Stimulated activated CD8-positive, alpha-beta memory T cell treated with anti-CD3 and anti-CD28 coated beads, Interleukin-4, amount 100 ng/mL, for 4 hours (primary cell): ENCODE measurements around the gene HIVEP2.

ENCODE experiments used
- DNase-seq, 2 donors: peaks; one replicate each; pipeline ENCODE4 v3.0.0-alpha.2; 2020; ENCODE audit warnings: low read depth in 2 of 2, low spot score in 1 of 2

Gene HIVEP2

GRCh38 chr6:142822383-142822782 is 122.6 kb downstream of the HIVEP2 start:
- no peak for DNase-seq

GRCh38 chr6:142821860-142822259 is 123.1 kb downstream of the HIVEP2 start:
- DNase-seq = no peak

- no peak for DNase-seq
Observed at GRCh38 chr6:142821164-142821716, 123.7 kb downstream of the HIVEP2 start.

- no peak for DNase-seq
Observed at GRCh38 chr6:142820338-142821051, 124.5 kb downstream of the HIVEP2 start.

GRCh38 chr6:142819603-142820337 is 125.2 kb downstream of the HIVEP2 start:
- no peak for DNase-seq

- DNase-seq = no peak
Observed at GRCh38 chr6:142816486-142816885, 128.5 kb downstream of the HIVEP2 start.

GRCh38 chr6:142816031-142816430 is 128.9 kb downstream of the HIVEP2 start:
- DNase-seq = no peak

GRCh38 chr6:142811923-142812322 is 133.1 kb downstream of the HIVEP2 start:
- DNase-seq = no peak

- no peak for DNase-seq
Observed at GRCh38 chr6:142810952-142811514, 133.9 kb downstream of the HIVEP2 start.

GRCh38 chr6:142809947-142810346 is 135.0 kb downstream of the HIVEP2 start:
- DNase-seq = no peak

GRCh38 chr6:142808405-142809061 is 136.4 kb downstream of the HIVEP2 start:
- no peak for DNase-seq

- DNase-seq = no peak
Observed at GRCh38 chr6:142805042-142805441, 139.9 kb downstream of the HIVEP2 start.

GRCh38 chr6:142804490-142804889 is 140.5 kb downstream of the HIVEP2 start:
- no peak for DNase-seq

- DNase-seq = no peak
Observed at GRCh38 chr6:142803495-142804058, 141.4 kb downstream of the HIVEP2 start.

GRCh38 chr6:142803032-142803431 is 141.9 kb downstream of the HIVEP2 start:
- no peak for DNase-seq

GRCh38 chr6:142802124-142802523 is 142.9 kb downstream of the HIVEP2 start:
- DNase-seq = peak in 1 of 2 donors; percentile 12

- no peak for DNase-seq
Observed at GRCh38 chr6:142800240-142800639, 144.7 kb downstream of the HIVEP2 start.

GRCh38 chr6:142799639-142800038 is 145.3 kb downstream of the HIVEP2 start:
- no peak for DNase-seq

GRCh38 chr6:142797159-142797558 is 147.8 kb downstream of the HIVEP2 start:
- no peak for DNase-seq

GRCh38 chr6:142796571-142796970 is 148.4 kb downstream of the HIVEP2 start:
- no peak for DNase-seq

GRCh38 chr6:142796024-142796423 is 149.0 kb downstream of the HIVEP2 start:
- no peak for DNase-seq
